Jurkat, Clone E6-1 (cell line): ENCODE measurements around the gene ADGRF1.
"Not testable (repeated sequence)": the region's sequence is repeated elsewhere in the genome, so short reads cannot be mapped to it uniquely, and the experiment has no call there.

ENCODE experiments used
- DNase-seq: peaks from one replicate; pipeline ENCODE4 v3.0.0-alpha.2; 2011; ENCODE audit warnings: low read depth, low spot score
- H3K4me3 ChIP-seq: 2 replicates; pipeline ENCODE4 v1.5.1; 2011; ENCODE audit warnings: mild to moderate bottlenecking, low read length, control low read depth, moderate library complexity

Gene ADGRF1

DNA sequence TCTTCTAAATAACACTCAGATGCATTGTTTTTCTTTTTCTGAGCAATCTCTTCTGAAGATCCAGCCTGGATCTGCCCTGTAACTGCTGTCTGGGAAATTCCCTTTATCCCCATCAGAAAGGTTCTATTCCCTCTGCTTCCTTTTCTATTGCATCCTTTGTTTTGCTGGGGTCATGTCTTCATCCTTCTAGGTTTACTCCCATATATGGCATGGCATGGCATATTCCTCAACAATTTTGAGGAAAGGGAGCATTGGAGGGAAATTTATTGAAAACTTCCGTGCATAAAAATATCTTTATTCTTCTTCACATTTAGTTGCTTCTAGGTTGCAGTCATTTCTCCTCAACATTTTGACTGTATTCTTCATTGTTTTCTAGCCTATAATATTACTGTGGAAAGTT lies 47.2 kb downstream of the ADGRF1 start:
- DNase-seq = no peak
- H3K4me3 ChIP-seq = no peak overlapping the region

DNA sequence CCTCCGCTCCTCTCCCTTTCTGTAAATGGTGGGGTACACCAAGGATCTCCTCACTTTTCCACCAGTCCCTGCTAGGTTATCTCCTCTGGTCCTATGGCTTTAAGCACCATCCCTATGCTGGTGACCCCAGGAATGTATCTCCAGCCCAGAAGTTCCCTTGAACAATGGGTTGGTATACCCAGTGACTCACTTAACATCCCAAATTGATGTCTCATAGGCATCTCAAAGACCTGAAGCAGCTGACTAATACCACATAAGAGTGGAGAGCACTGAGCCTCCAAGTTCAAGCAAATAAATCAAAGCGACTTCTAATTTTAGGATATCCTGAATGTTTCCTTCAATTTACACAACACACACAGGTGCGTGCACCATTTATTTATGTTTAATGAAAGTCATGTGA lies 48.3 kb downstream of the ADGRF1 start:
- no peak for DNase-seq
- H3K4me3 ChIP-seq = no peak overlapping the region

DNA sequence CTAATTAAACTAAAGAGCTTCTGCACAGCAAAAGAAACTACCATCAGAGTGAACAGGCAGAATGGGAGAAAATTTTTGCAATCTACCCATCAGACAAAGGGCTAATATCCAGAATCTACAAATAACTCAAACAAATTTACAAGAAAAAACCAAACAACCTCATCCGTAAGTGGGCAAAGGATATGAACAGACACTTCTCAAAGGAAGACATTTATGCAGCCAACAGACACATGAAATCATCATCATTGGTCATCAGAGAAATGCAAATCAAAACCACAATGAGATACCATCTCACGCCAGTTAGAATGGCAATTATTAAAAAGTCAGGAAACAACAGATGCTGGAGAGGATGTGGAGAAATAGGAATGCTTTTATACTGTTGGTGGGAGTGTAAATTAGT lies 49.7 kb downstream of the ADGRF1 start:
- H3K4me3 ChIP-seq, DNase-seq: not testable (repeated sequence)

DNA sequence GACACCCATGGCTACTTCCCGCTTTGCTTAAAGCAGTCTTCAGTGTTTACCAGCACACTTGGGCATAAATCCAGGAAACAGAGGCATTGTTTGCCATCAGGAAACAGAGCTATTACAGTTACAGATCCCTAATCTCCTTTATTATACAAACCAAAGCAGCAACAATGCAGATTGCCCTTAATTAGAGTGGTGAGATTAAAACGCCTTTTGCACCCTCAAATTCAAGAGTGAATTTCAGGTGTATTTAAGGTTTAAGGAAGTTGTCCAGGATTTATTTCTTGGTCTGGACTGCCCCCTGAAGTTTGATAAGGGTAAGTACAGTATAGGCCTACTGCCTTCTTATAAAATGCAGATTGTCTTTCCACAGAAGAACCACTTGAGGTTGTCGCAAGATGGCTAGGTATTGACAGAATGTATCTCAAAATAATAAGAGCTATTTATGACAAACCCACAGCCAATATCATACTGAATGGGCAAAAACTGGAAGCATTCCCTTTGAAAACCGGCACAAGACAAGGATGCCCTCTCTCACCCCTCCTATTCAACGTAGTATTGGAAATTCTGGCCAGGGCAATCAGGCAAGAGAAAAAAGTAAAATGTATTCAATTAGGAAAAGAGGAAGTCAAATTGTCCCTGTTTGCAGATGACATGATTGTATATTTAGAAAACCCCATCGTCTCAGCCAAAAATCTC lies 51.2 kb downstream of the ADGRF1 start:
- H3K4me3 ChIP-seq = not testable (repeated sequence)
- DNase-seq = peak; percentile 41

DNA sequence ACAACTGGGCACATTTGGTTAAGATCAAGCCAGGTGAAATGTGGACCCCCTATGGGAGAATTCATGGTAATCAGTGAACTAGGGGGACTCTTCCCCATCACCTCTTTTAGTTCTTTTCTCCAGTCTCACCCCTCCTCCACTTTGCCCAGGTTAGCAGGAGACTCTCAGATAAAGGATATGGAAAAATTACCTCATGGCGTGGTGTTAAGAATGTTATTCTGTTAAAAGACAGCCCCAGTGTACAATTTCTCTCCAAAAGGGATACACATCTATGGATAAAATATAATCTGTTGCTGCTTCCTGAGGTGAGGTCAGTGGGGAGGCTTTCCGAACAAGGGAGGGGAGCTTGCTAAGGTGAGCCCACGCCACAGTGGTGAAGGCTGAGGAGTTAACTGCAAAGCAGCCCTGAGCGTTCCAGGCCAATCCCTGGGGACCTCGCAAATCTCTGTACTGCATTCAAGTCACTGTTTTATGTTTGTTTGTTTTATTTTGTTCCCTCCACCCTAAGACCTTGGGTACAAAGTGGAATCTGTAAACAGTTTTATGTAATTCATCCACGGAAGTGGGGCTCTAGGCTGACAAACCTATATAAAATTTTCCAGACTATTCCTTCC lies 52.0 kb downstream of the ADGRF1 start:
- no peak for DNase-seq

DNA sequence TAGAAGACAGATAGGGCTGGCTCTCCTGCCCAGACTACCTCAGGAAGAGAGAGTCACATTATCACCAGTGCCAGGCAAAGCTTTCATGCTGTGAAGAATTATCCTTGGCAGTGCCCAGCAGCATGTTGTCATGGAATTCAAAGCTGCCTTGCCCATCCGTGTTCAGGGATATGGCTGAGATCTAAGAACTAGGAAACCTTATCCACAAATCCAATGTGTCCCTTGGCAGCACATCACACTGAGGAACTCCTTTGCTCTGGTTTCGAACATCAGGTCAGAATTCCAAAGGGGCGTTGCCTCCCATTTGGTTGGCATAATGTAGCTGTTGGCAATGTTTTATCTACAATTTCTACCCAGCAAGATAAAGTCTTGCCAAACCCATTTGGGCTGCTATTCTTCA lies 52.7 kb downstream of the ADGRF1 start:
- DNase-seq = no peak
- H3K4me3 ChIP-seq = no peak overlapping the region

More for the DNA sequence above, 52.0 kb downstream of the ADGRF1 start:
- no peak overlapping the region for H3K4me3 ChIP-seq

DNA sequence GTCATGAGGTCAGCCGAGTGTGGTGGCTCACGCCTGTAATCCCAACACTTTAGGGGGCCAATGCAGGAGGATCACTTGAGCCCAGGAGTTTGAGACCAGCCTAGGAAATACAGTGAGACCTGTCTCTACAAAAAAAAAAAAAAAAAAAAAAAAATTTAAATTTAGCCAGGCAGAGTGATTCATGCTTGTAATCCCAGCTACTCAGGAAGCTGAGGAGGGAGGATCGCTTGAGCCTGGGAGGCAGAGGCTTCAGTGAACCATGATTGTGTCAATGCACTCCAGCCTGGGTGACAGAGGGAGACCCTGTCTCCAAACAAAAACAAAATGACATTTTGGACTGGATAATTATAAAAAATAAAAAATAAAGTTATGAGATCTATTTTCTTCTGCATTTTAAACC lies 56.2 kb downstream of the ADGRF1 start:
- no peak for DNase-seq
- H3K4me3 ChIP-seq = no peak overlapping the region

DNA sequence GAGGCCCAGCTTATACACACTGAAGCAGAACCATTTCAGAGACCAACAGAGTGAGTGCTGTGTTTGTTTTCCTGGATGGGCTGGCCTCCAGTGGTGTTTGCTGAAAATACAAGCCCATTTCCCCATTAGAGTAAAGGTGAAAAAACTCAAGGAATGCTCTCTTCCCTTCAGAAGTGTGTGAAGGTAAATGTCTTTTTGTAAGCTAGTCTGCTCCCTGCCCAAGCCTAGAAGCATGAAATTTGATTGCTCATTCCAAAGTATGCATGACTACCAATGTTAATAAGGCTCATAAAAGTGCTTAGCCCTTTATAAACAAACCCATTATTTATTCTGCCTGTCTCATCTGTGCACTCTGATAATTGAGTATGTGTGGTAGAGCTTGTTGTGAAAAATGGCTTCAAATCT lies 59.1 kb downstream of the ADGRF1 start:
- H3K4me3 ChIP-seq = no peak overlapping the region
- no peak for DNase-seq

DNA sequence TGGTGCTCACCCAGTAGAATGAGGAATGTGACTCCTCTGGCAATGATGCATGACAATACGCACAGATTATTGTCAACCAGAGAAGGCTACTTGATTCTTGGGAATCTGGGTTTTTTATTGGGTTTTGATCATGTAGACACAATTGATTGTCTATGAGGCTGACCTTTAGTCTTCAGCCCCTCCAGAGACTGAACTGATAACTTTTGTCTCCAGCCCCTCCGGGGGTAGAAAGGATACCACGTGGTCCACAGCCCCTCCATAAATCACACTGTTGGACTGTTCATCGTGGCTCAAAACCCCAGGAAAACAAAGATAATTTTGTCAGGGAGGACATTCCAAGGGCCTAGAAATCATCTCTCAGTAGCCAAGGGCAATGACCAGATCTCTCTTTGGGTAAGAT lies 62.9 kb downstream of the ADGRF1 start:
- H3K4me3 ChIP-seq = no peak overlapping the region
- DNase-seq = no peak

DNA sequence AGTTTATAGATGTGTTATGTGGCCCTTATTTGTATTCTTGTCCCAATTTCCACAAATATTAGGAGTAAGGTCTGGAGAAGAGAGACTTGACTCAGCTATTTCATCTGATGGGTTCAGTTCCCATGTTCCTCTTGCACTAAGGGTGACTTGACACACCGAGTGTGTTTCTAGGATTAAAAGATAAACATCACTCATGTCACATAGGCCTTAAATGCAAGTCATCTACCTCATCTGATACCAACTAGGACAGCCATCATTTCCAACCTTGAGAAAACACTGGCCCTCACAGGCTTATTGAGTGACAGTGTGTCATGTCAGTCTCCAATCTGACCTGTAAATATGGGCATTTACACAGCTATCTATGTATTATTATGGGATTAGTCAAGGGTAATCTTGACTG lies 67.3 kb downstream of the ADGRF1 start:
- H3K4me3 ChIP-seq = no peak overlapping the region
- DNase-seq = no peak

DNA sequence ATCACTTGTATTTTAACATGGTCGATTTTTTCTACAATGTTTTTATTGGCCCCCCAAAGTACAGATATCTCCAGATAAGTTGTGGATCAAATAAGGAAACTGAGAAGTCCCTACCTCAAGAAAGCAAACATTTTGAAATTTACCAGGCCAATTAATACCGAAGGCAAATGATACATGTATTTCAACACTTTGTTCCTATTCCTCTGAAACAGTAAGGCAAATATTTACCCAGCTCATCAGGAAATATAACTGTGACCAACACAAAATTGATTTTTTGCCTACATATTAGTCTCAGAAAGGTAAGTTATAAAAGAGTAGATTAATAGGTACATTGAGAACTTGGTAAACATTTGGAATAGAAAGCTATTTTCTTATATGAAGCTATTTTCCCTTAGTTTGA lies 69.1 kb downstream of the ADGRF1 start:
- no peak overlapping the region for H3K4me3 ChIP-seq
- DNase-seq = no peak

DNA sequence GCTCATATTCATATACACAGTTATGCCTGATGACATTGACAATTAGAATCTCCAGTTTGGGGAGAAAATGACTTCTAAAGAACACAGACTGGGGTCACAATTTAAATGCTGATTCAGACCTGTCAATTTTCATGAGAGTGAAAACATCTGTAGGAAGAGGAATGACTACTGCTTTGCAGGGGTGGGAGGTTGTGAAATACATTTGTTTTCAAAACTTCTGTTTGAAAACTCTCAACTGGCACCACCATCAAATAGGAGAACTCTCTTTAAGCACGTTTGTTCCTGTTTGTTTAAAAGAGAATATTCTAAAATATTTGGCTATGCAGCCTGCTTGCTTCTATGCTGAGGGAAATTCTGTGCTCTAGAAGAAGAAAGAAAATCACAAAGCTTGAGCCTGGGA lies 69.6 kb downstream of the ADGRF1 start:
- H3K4me3 ChIP-seq = no peak overlapping the region
- no peak for DNase-seq

DNA sequence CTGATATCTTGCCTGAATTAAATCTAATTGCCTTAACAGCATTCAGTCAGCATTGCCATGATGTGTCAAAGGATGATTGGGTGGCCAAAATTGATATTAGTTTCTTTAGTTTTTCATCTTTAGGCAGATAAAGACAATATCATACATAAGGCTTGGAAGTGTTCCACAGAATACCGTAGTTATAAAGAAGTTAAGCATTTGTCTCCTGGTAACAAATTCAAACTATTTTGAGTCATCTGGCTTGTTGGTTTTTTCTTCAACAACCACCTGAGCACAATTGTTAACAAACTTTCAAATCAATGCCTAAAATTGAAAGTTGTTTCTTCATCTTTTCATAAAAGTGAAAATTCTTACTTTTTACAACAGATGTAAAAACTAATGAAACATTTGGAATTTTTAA lies 72.9 kb downstream of the ADGRF1 start:
- DNase-seq = no peak
- H3K4me3 ChIP-seq = no peak overlapping the region

DNA sequence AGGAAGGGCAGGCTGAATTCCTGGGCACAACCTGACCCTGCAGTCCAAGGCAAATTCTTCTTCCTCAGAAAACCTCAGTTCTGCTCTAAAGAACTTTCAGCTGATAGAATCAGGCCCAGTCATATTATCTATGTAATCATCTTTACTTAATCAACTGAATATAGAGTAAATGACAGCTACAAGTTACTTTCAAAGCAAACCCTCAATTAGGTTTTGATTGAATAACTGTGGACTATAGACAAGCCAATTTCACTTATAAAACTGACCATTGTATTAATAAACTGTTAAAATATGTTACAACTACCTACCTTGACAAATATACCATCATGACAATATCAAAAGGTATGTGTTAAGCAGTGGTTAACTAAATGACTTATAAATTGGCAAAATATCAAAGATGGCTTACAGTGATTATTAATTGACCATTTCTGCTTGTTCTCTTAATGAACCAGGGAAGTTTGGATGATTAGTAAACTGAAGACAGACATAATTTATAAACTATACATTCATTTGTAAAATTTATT lies 74.2 kb downstream of the ADGRF1 start:
- no peak for DNase-seq
- no peak overlapping the region for H3K4me3 ChIP-seq

DNA sequence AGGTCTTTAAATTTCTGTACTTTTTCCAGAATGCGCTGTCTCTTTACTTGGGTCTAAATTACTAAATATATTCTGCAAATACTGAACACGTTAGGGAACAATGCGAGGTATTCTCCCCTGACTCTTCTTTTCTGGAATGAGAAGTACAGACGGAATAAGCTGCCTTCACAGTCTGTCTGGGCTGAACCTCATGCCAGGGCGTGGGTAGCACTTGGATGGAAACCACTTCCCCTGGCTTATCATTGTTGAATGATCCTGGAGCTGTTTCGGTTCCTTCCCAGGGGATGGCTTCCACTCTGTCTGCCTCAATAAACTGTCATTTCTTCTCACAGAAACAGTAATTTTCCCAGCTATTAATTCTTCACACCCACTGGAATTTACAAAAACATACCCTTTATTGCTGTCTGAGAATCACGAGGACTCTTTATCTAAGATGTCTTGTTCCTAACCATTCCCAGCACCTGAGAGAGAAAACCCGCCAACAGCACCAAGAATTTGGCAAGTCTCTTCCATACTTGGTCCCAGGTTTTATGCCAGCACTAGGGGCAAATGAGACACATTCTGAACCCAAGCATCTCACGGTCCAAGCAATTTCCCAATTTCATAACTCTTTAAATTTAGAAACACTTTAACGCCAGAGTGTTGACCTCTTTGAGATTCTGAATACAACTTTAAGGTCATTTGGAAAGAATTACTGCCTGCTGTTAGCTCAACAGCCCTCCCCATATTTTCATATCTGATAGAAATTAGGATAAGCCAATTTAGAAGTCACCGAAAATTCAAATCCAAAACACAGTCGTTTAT lies 77.2 kb downstream of the ADGRF1 start:
- H3K4me3 ChIP-seq = no peak overlapping the region
- no peak for DNase-seq

DNA sequence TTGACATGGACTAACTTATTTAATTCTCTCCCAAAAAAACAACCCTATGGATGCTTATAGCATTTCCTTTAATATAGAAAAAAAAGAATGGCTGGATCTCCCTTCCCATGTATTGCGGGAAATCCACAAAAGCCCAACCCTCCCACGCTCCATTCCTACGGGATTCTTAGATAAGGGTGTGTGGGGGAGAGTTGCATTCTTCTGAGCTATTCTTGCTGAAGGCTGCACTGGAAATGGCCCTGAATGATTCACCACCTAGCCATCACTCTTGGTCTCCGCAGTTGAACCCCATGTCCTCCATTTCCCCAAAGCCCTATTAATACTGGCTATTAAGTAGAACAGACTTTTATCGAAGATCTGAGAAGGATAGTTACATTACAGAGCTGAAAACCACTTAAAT lies 78.5 kb downstream of the ADGRF1 start:
- H3K4me3 ChIP-seq = no peak overlapping the region
- no peak for DNase-seq

DNA sequence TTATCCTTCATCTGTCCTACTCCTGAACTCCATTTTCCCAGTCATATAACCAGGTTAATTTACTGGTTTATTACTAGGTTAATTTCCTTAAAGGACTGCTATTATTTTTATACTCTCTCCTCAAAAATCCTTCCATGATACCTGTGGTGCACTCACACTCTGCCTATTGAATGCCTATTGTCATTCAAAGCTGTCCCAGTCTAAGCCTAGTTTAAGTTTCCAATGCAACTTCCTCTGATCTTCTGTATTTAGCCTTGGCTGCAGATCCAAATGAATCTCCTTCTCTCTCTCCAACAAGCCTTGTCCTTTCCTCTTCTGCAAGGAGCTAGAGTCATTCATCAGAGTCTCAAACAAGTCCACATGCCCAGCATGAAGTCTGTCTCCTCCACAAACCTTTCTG lies 79.1 kb downstream of the ADGRF1 start:
- H3K4me3 ChIP-seq = no peak overlapping the region

DNA sequence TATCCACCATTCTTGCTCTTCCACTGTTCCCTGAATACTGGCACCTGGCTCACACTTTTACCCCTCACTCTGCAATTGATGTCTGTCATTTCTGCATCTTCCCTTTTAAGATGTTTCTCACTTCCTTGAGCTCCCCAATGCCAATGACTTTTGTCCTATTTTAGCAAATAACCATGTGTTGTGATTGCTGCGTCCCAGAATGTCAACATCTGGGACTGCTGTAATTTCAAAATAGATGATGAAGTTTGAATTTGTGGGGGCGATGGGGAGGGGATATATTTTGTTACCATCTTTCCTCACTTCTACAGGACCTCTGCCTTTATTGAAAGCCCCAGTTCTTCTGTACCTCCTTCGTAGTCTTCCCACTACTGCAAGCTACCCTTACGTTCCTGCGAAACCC lies 80.4 kb downstream of the ADGRF1 start:
- no peak overlapping the region for H3K4me3 ChIP-seq
- no peak for DNase-seq

More for the DNA sequence above, 79.1 kb downstream of the ADGRF1 start:
- no peak for DNase-seq

DNA sequence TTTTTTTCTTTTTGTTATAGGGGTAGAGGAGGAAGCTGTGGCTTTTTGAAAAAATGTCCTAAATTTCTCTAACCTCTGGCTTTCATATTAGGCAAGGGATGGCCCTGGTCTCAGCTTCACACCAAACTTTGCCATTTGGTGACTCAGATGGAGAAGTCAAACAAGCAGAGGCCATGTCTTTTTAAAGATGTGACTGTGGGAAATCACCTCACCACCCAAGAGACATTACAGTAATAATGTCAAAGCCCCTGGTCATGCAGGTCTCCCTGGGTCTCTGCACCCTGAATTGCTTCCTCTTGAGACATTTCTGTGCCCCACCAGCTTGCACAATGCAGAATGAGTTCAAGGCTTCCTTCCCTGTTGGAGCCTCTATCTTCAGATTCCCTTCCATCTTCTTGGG lies 80.9 kb downstream of the ADGRF1 start:
- DNase-seq = no peak
- H3K4me3 ChIP-seq = no peak overlapping the region

DNA sequence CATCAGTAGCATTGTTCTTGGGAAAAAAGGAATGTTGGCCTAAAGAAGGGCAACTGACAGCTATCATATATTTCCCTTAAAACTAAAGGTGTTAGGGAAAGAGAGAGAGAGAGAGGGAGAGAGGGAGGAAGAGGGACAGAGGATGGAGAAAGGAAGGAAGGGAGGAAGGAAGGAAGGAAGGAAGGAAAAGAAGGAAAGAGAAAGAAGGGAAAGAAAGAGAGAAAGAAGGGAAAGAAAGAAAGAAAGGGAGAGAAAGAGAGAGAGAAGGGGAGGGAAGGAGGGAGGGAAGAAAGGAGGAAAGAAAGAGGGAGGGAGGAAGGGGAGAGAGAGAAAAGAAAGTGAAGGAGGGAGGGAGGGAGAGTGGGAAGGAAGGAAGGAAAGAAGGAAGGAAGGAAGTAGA lies 82.7 kb downstream of the ADGRF1 start:
- DNase-seq = no peak
- H3K4me3 ChIP-seq = no peak overlapping the region
